ENCODE data around the gene COL18A1.

The COL18A1 gene

GRCh38 chr21:45448810-45449657 is 44.1 kb downstream of the COL18A1 start:
- Histone ChIP-seq H3K4me1 (ENCODE audit: control insufficient read depth, insufficient read depth, low read length) (no peaks in the 10 kb centered on the region), H3K27ac (ENCODE audit: low read depth, low read length) (no peak overlapping the region), H3K4me3 (ENCODE audit: low read depth, low read length) (no peak overlapping the region), H3K27me3 (ENCODE audit: control insufficient read depth, insufficient read depth, low read length) (no peaks in the 10 kb centered on the region), H3K36me3 (ENCODE audit: control insufficient read depth, insufficient read depth, low read length) (peaks cover 14% of the 10 kb centered on the region), H3K9ac (ENCODE audit: low read depth, low read length) (no peak overlapping the region), H3K9me3 (ENCODE audit: control insufficient read depth, insufficient read depth, low read length) (peaks cover 5% of the 10 kb centered on the region; the same call in 1 of the 2 replicates)

- no peak overlapping the region for H3K9ac ChIP-seq (ENCODE audit: low read depth, low read length)
Observed at GRCh38 chr21:45449658-45450422, 44.9 kb downstream of the COL18A1 start.

GRCh38 chr21:45450423-45451090 is 45.6 kb downstream of the COL18A1 start:
- peaks cover 12% of the 10 kb centered on the region for H3K36me3 ChIP-seq (ENCODE audit: control insufficient read depth, insufficient read depth, low read length)
- H3K9ac ChIP-seq (ENCODE audit: low read depth, low read length) = no peak overlapping the region
- no peaks in the 10 kb centered on the region for H3K27me3 ChIP-seq (ENCODE audit: control insufficient read depth, insufficient read depth, low read length)
- H3K27ac ChIP-seq (ENCODE audit: low read depth, low read length) = no peak overlapping the region
- no peaks in the 10 kb centered on the region for H3K4me1 ChIP-seq (ENCODE audit: control insufficient read depth, insufficient read depth, low read length)
- no peak overlapping the region for H3K4me3 ChIP-seq (ENCODE audit: low read depth, low read length)
- peaks cover 5% of the 10 kb centered on the region; the same call in 1 of the 2 replicates for H3K9me3 ChIP-seq (ENCODE audit: control insufficient read depth, insufficient read depth, low read length)

More at GRCh38 chr21:45449658-45450422, 44.9 kb downstream of the COL18A1 start:
- Histone ChIP-seq H3K4me3 (ENCODE audit: low read depth, low read length) (no peak overlapping the region), H3K9me3 (ENCODE audit: control insufficient read depth, insufficient read depth, low read length) (peaks cover 5% of the 10 kb centered on the region; the same call in 1 of the 2 replicates), H3K27me3 (ENCODE audit: control insufficient read depth, insufficient read depth, low read length) (no peaks in the 10 kb centered on the region), H3K36me3 (ENCODE audit: control insufficient read depth, insufficient read depth, low read length) (peaks cover 14% of the 10 kb centered on the region), H3K27ac (ENCODE audit: low read depth, low read length) (no peak overlapping the region), H3K4me1 (ENCODE audit: control insufficient read depth, insufficient read depth, low read length) (no peaks in the 10 kb centered on the region)

- H3K27me3 ChIP-seq (ENCODE audit: control insufficient read depth, insufficient read depth, low read length) = no peaks in the 10 kb centered on the region
- peaks cover 19% of the 10 kb centered on the region for H3K36me3 ChIP-seq (ENCODE audit: control insufficient read depth, insufficient read depth, low read length)
- H3K9me3 ChIP-seq (ENCODE audit: control insufficient read depth, insufficient read depth, low read length) = peaks cover 5% of the 10 kb centered on the region; the same call in 1 of the 2 replicates
- H3K27ac ChIP-seq (ENCODE audit: low read depth, low read length) = no peak overlapping the region
- no peak overlapping the region for H3K4me3 ChIP-seq (ENCODE audit: low read depth, low read length)
- H3K9ac ChIP-seq (ENCODE audit: low read depth, low read length) = no peak overlapping the region
- H3K4me1 ChIP-seq (ENCODE audit: control insufficient read depth, insufficient read depth, low read length) = no peaks in the 10 kb centered on the region
Observed at GRCh38 chr21:45451091-45451740, 46.3 kb downstream of the COL18A1 start.

- Histone ChIP-seq H3K9me3 (ENCODE audit: control insufficient read depth, insufficient read depth, low read length) (peaks cover 5% of the 10 kb centered on the region; the same call in 1 of the 2 replicates), H3K4me1 (ENCODE audit: control insufficient read depth, insufficient read depth, low read length) (no peaks in the 10 kb centered on the region)
Observed at GRCh38 chr21:45451771-45452182, 46.8 kb downstream of the COL18A1 start.

GRCh38 chr21:45452696-45453307 is 47.8 kb downstream of the COL18A1 start:
- H3K36me3 ChIP-seq (ENCODE audit: control insufficient read depth, insufficient read depth, low read length) = peaks cover 23% of the 10 kb centered on the region
- no peak overlapping the region for H3K27ac ChIP-seq (ENCODE audit: low read depth, low read length)
- H3K9ac ChIP-seq (ENCODE audit: low read depth, low read length) = no peak overlapping the region
- H3K27me3 ChIP-seq (ENCODE audit: control insufficient read depth, insufficient read depth, low read length) = no peaks in the 10 kb centered on the region
- H3K9me3 ChIP-seq (ENCODE audit: control insufficient read depth, insufficient read depth, low read length) = peaks cover 5% of the 10 kb centered on the region; the same call in 1 of the 2 replicates
- H3K4me1 ChIP-seq (ENCODE audit: control insufficient read depth, insufficient read depth, low read length) = no peaks in the 10 kb centered on the region
- H3K4me3 ChIP-seq (ENCODE audit: low read depth, low read length) = no peak overlapping the region

More at GRCh38 chr21:45451771-45452182, 46.8 kb downstream of the COL18A1 start:
- H3K27ac ChIP-seq (ENCODE audit: low read depth, low read length) = no peak overlapping the region
- peaks cover 20% of the 10 kb centered on the region for H3K36me3 ChIP-seq (ENCODE audit: control insufficient read depth, insufficient read depth, low read length)
- no peak overlapping the region for H3K4me3 ChIP-seq (ENCODE audit: low read depth, low read length)
- no peak overlapping the region for H3K9ac ChIP-seq (ENCODE audit: low read depth, low read length)
- H3K27me3 ChIP-seq (ENCODE audit: control insufficient read depth, insufficient read depth, low read length) = no peaks in the 10 kb centered on the region

GRCh38 chr21:45453308-45453950 is 48.5 kb downstream of the COL18A1 start:
- no peaks in the 10 kb centered on the region for H3K4me1 ChIP-seq (ENCODE audit: control insufficient read depth, insufficient read depth, low read length)
- H3K9ac ChIP-seq (ENCODE audit: low read depth, low read length) = no peak overlapping the region
- no peaks in the 10 kb centered on the region for H3K27me3 ChIP-seq (ENCODE audit: control insufficient read depth, insufficient read depth, low read length)
- H3K27ac ChIP-seq (ENCODE audit: low read depth, low read length) = no peak overlapping the region
- H3K36me3 ChIP-seq (ENCODE audit: control insufficient read depth, insufficient read depth, low read length) = peaks cover 18% of the 10 kb centered on the region
- H3K4me3 ChIP-seq (ENCODE audit: low read depth, low read length) = no peak overlapping the region
- peaks cover 5% of the 10 kb centered on the region; the same call in 1 of the 2 replicates for H3K9me3 ChIP-seq (ENCODE audit: control insufficient read depth, insufficient read depth, low read length)

GRCh38 chr21:45454060-45454925 is 49.3 kb downstream of the COL18A1 start:
- Histone ChIP-seq H3K36me3 (ENCODE audit: control insufficient read depth, insufficient read depth, low read length) (peaks cover 18% of the 10 kb centered on the region), H3K27ac (ENCODE audit: low read depth, low read length) (no peak overlapping the region), H3K4me1 (ENCODE audit: control insufficient read depth, insufficient read depth, low read length) (no peaks in the 10 kb centered on the region), H3K4me3 (ENCODE audit: low read depth, low read length) (no peak overlapping the region), H3K27me3 (ENCODE audit: control insufficient read depth, insufficient read depth, low read length) (no peaks in the 10 kb centered on the region), H3K9me3 (ENCODE audit: control insufficient read depth, insufficient read depth, low read length) (peaks cover 5% of the 10 kb centered on the region; the same call in 1 of the 2 replicates), H3K9ac (ENCODE audit: low read depth, low read length) (no peak overlapping the region)

GRCh38 chr21:45454926-45455673 is 50.1 kb downstream of the COL18A1 start:
- no peak overlapping the region for H3K27ac ChIP-seq (ENCODE audit: low read depth, low read length)
- H3K27me3 ChIP-seq (ENCODE audit: control insufficient read depth, insufficient read depth, low read length) = no peaks in the 10 kb centered on the region
- peaks cover 5% of the 10 kb centered on the region; the same call in 1 of the 2 replicates for H3K9me3 ChIP-seq (ENCODE audit: control insufficient read depth, insufficient read depth, low read length)
- H3K9ac ChIP-seq (ENCODE audit: low read depth, low read length) = no peak overlapping the region
- H3K36me3 ChIP-seq (ENCODE audit: control insufficient read depth, insufficient read depth, low read length) = peaks cover 20% of the 10 kb centered on the region
- H3K4me1 ChIP-seq (ENCODE audit: control insufficient read depth, insufficient read depth, low read length) = no peaks in the 10 kb centered on the region
- no peak overlapping the region for H3K4me3 ChIP-seq (ENCODE audit: low read depth, low read length)
